GM21717 (cell line): Measurements from ENCODE around the gene PTPRE.
"Not testable (repeated sequence)": the region's sequence is repeated elsewhere in the genome, so short reads cannot be mapped to it uniquely, and the experiment has no call there.

Experiments
- ATAC-seq: cut with Tn5 transposase; IDR thresholded peaks from one replicate; pipeline ENCODE4 v1.9.1; 2021; ENCODE audit warnings: mild to moderate bottlenecking, moderate library complexity; ENCODE audit not compliant: unreplicated experiment

Gene PTPRE

GRCh38 chr10:128086003-128086863 lies 179.3 kb downstream of the PTPRE start:
- ATAC-seq: no peak

- no peak for ATAC-seq
Measured at GRCh38 chr10:128087146-128087883, 180.4 kb downstream of the PTPRE start.

- ATAC-seq: no peak
Measured at GRCh38 chr10:128087884-128088709, 181.2 kb downstream of the PTPRE start.

GRCh38 chr10:128091636-128092210 lies 184.8 kb downstream of the PTPRE start:
- no peak for ATAC-seq

GRCh38 chr10:128092454-128092853 lies 185.6 kb downstream of the PTPRE start:
- no peak for ATAC-seq

- not testable (repeated sequence) for ATAC-seq
Measured at GRCh38 chr10:128094596-128094995, 187.7 kb downstream of the PTPRE start.

- peak; percentile 60 for ATAC-seq
Measured at GRCh38 chr10:128095027-128095752, 188.3 kb downstream of the PTPRE start.

- ATAC-seq: no peak
Measured at GRCh38 chr10:128095753-128096469, 189.0 kb downstream of the PTPRE start.

- ATAC-seq: no peak
Measured at GRCh38 chr10:128096486-128097199, 189.7 kb downstream of the PTPRE start.

GRCh38 chr10:128097783-128098182 lies 190.9 kb downstream of the PTPRE start:
- ATAC-seq: no peak

GRCh38 chr10:128098631-128099030 lies 191.7 kb downstream of the PTPRE start:
- no peak for ATAC-seq

- ATAC-seq: no peak
Measured at GRCh38 chr10:128099901-128100300, 193.0 kb downstream of the PTPRE start.

GRCh38 chr10:128101901-128102300 lies 195.0 kb downstream of the PTPRE start:
- ATAC-seq: no peak

GRCh38 chr10:128102480-128103228 lies 195.8 kb downstream of the PTPRE start:
- ATAC-seq: no peak

GRCh38 chr10:128103229-128103714 lies 196.4 kb downstream of the PTPRE start:
- no peak for ATAC-seq

GRCh38 chr10:128105383-128105782 lies 198.5 kb downstream of the PTPRE start:
- ATAC-seq: no peak

GRCh38 chr10:128109707-128110106 lies 202.8 kb downstream of the PTPRE start:
- no peak for ATAC-seq

- ATAC-seq: no peak
Measured at GRCh38 chr10:128110339-128110738, 203.4 kb downstream of the PTPRE start.
